ENCODE measurements around the gene SUSD6. TPM values are rescaled to one million over a fixed set of nuclear protein-coding genes. Genes with fewer than 3 reads are reported as not detected.
A peak's percentile ranks its signal among the peaks of the same experiment; 100 is the strongest.

Gene SUSD6
- polyA plus RNA-seq, 1 experiment, result 14.4 TPM

- CTCF ChIA-PET, result interaction anchor here (1.0 kb wide), 1 partner anchor 116 kb away, joined by 4 read pairs; no protein-coding TSS in a partner anchor
- DNase-seq (ENCODE audit: low read depth, low spot score), result no peak
- H3K4me3 ChIP-seq (ENCODE audit: low read depth, low read length), result peak overlapping the region; percentile 82
- TF ChIP-seq CTCF (IDR thresholded peaks at IDR 0.05; ENCODE audit: low read depth, low read length), result peak; percentile 30
- POLR2A ChIA-PET, result interaction anchor here (2.1 kb wide), 1 partner anchor 13 kb away, joined by 4 read pairs; no protein-coding TSS in a partner anchor
- H3K27ac ChIP-seq (ENCODE audit: low read depth, low read length), result peak overlapping the region; percentile 61
- no peaks in the 10 kb centered on the region; the same call in 1 of the 2 replicates for H3K9me3 ChIP-seq (ENCODE audit: control insufficient read depth, insufficient read depth, low read length)
- no peaks in the 10 kb centered on the region for H3K27me3 ChIP-seq (ENCODE audit: control insufficient read depth, insufficient read depth, low read length)
Measured at GRCh38 chr14:69612783-69613130, 1.4 kb downstream of the SUSD6 start.

- ChIA-PET POLR2A (interaction anchor here (2.1 kb wide), 1 partner anchor 12 kb away, joined by 4 read pairs; no protein-coding TSS in a partner anchor), CTCF (no interaction called here)
- no peak for DNase-seq (ENCODE audit: low read depth, low spot score)
- Histone ChIP-seq H3K27me3 (ENCODE audit: control insufficient read depth, insufficient read depth, low read length) (no peaks in the 10 kb centered on the region), H3K27ac (ENCODE audit: low read depth, low read length) (peak overlapping the region; percentile 11), H3K9me3 (ENCODE audit: control insufficient read depth, insufficient read depth, low read length) (no peaks in the 10 kb centered on the region; the same call in 1 of the 2 replicates), H3K4me3 (ENCODE audit: low read depth, low read length) (peak overlapping the region; percentile 82)
- TF ChIP-seq CTCF (IDR thresholded peaks at IDR 0.05; ENCODE audit: low read depth, low read length), result no peak
Measured at GRCh38 chr14:69613312-69614073, 2.1 kb downstream of the SUSD6 start.

GRCh38 chr14:69614592-69614991 lies 3.2 kb downstream of the SUSD6 start:
- no peak overlapping the region for H3K4me3 ChIP-seq (ENCODE audit: low read depth, low read length)
- H3K27ac ChIP-seq (ENCODE audit: low read depth, low read length), result no peak overlapping the region
- DNase-seq (ENCODE audit: low read depth, low spot score), result no peak
- ChIA-PET CTCF (interaction anchor here (1.4 kb wide), 1 partner anchor 113 kb away, joined by 3 read pairs; no protein-coding TSS in a partner anchor), POLR2A (no interaction called here)
- no peaks in the 10 kb centered on the region; the same call in 1 of the 2 replicates for H3K9me3 ChIP-seq (ENCODE audit: control insufficient read depth, insufficient read depth, low read length)
- no peak for TF ChIP-seq CTCF (IDR thresholded peaks at IDR 0.05; ENCODE audit: low read depth, low read length)
- no peaks in the 10 kb centered on the region for H3K27me3 ChIP-seq (ENCODE audit: control insufficient read depth, insufficient read depth, low read length)

- Histone ChIP-seq H3K27ac (ENCODE audit: low read depth, low read length) (no peak overlapping the region), H3K27me3 (ENCODE audit: control insufficient read depth, insufficient read depth, low read length) (no peaks in the 10 kb centered on the region), H3K4me3 (ENCODE audit: low read depth, low read length) (no peak overlapping the region), H3K9me3 (ENCODE audit: control insufficient read depth, insufficient read depth, low read length) (no peaks in the 10 kb centered on the region; the same call in 1 of the 2 replicates)
- CTCF ChIA-PET, result interaction anchor here (0.6 to 1.4 kb wide), 2 partner anchors 40 to 112 kb away, joined by 3 to 4 read pairs; no protein-coding TSS in a partner anchor
- TF ChIP-seq CTCF (IDR thresholded peaks at IDR 0.05; ENCODE audit: low read depth, low read length), result no peak
- no peak for DNase-seq (ENCODE audit: low read depth, low spot score)
- POLR2A ChIA-PET, result no interaction called here
Measured at GRCh38 chr14:69615121-69615495, 3.7 kb downstream of the SUSD6 start.

Data from AG04450 (cell line).